ENCODE measurements around the gene SPP2. TPM values are rescaled to one million over a fixed set of nuclear protein-coding genes. Genes with fewer than 3 reads are reported as not detected.

Gene SPP2
- total RNA-seq, 2 donors from 2014 or later, result not detected

- no peak overlapping the region for H3K4me3 ChIP-seq
- no peaks in the 10 kb centered on the region for H3K27me3 ChIP-seq
- H3K27ac ChIP-seq, result no peak overlapping the region
- TF ChIP-seq CTCF (IDR thresholded peaks at IDR 0.05), result no peak
- H3K4me1 ChIP-seq, result no peaks in the 10 kb centered on the region
- DNase-seq (ENCODE audit: low spot score), result no peak
- H3K36me3 ChIP-seq, result no peaks in the 10 kb centered on the region
- H3K9me3 ChIP-seq, result peaks cover 0 to 24% of the 10 kb centered on the region in 2 donors
These were observed 12.3 kb upstream of the SPP2 start for GRCh38 chr2:234038076-234038802.

GRCh38 chr2:234044157-234044556, 6.3 kb upstream of the SPP2 start:
- Histone ChIP-seq H3K4me1 (no peaks in the 10 kb centered on the region), H3K9me3 (no peaks in the 10 kb centered on the region), H3K4me3 (no peak overlapping the region), H3K27me3 (no peaks in the 10 kb centered on the region), H3K36me3 (no peaks in the 10 kb centered on the region), H3K27ac (no peak overlapping the region)
- TF ChIP-seq CTCF (IDR thresholded peaks at IDR 0.05), result no peak
- DNase-seq (ENCODE audit: low spot score), result no peak

GRCh38 chr2:234046521-234046920, 4.0 kb upstream of the SPP2 start:
- no peak for DNase-seq (ENCODE audit: low spot score)
- TF ChIP-seq CTCF (IDR thresholded peaks at IDR 0.05), result no peak
- H3K27me3 ChIP-seq, result no peaks in the 10 kb centered on the region

GRCh38 chr2:234047361-234047760, 3.1 kb upstream of the SPP2 start:
- Histone ChIP-seq H3K36me3 (no peaks in the 10 kb centered on the region), H3K9me3 (no peaks in the 10 kb centered on the region), H3K27me3 (no peaks in the 10 kb centered on the region), H3K27ac (no peak overlapping the region), H3K4me1 (no peaks in the 10 kb centered on the region), H3K4me3 (no peak overlapping the region)
- TF ChIP-seq CTCF (IDR thresholded peaks at IDR 0.05), result no peak
- DNase-seq (ENCODE audit: low spot score), result no peak

More at GRCh38 chr2:234046521-234046920, 4.0 kb upstream of the SPP2 start:
- Histone ChIP-seq H3K9me3 (no peaks in the 10 kb centered on the region), H3K36me3 (no peaks in the 10 kb centered on the region), H3K27ac (no peak overlapping the region), H3K4me1 (no peaks in the 10 kb centered on the region), H3K4me3 (no peak overlapping the region)

- TF ChIP-seq CTCF (IDR thresholded peaks at IDR 0.05), result no peak
- H3K36me3 ChIP-seq, result no peaks in the 10 kb centered on the region
- no peaks in the 10 kb centered on the region for H3K4me1 ChIP-seq
- DNase-seq (ENCODE audit: low spot score), result no peak
- no peak overlapping the region for H3K4me3 ChIP-seq
- H3K27me3 ChIP-seq, result no peaks in the 10 kb centered on the region
- H3K9me3 ChIP-seq, result no peaks in the 10 kb centered on the region
- H3K27ac ChIP-seq, result no peak overlapping the region
These were observed 2.5 kb upstream of the SPP2 start for GRCh38 chr2:234048049-234048448.

All from right atrium auricular region (tissue), 2 donors.